Stimulated activated CD4-positive, alpha-beta T cell treated with anti-CD3 and anti-CD28 coated beads, Interleukin-4, amount 100 ng/mL, for 4 hours (primary cell): Measurements from ENCODE around the gene CPSF4L.
"Not testable (repeated sequence)": the region's sequence is repeated elsewhere in the genome, so short reads cannot be mapped to it uniquely, and the experiment has no call there.

Experiments
- DNase-seq, 2 experiments: peaks; one replicate each; pipeline ENCODE4 v3.0.0-alpha.2; 2020

Gene CPSF4L

DNA sequence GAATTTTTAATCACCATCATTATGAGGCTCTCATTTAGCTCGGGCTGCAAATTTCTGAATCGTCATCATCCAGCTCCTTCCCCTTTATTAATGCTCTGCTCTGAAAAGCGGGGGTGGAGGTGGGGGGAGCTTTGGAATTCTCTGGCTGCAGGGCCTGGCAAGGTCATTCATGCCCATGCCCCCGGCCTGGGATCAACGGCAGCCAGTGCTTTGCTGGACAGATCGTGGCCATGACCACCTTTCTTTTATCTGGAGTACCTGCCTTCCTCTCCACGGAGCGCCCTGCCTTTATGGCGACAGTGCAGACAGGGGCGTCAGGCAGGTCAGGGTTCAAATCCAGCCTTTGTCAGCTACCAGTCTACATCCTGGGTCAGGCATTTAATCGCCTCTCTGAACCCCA, 5.1 kb upstream of the CPSF4L start:
- DNase-seq, result no peak

DNA sequence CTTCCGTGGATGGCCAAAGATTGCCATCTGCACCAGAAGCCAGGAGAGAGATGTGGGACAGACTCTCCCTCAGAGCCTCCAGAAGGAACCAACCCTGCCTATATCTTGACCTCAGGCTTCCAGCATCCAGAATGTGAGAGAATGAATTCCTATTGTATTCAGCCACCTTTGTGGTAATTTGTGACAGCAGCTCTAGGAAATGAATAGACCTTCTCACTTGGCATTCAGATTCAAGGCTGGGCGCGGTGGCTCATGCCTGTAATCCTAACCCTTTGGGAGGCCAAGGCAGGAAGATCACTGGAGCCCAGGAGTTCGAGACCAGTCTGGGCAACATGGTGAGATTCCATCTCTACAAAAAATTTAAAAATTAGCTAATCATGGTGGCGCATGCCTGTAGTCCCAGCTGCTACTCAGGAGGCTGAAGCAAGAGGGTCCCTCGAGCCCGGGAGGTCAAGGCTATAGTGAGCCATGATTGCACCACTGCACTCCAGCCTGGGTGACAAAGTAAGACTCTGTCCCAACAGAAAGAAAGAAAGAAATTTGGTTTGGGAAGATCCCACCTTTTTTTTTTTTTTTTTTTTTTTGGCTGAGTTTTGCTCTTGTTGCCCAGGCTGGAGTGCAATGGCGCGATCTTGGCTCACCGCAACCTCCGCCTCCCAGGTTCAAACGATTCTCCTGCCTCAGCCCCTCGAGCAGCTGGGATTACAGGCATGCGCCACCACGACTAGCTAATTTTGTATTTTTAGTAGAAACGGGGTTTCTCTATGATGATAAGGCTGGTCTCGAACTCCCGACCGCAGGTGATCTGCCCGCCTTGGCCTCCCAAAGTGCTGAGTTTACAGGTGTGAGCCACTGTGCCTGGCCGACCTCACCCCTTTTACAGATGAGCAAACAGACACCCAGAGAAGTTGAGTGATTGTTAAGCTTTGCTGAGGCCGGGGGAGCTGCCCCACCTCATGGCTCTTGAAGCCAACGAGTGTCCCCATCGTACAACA, 4.3 kb upstream of the CPSF4L start:
- DNase-seq, result no peak

GRCh38 chr17:73264448-73264847, 2.8 kb upstream of the CPSF4L start:
- DNase-seq, result not testable (repeated sequence)

DNA sequence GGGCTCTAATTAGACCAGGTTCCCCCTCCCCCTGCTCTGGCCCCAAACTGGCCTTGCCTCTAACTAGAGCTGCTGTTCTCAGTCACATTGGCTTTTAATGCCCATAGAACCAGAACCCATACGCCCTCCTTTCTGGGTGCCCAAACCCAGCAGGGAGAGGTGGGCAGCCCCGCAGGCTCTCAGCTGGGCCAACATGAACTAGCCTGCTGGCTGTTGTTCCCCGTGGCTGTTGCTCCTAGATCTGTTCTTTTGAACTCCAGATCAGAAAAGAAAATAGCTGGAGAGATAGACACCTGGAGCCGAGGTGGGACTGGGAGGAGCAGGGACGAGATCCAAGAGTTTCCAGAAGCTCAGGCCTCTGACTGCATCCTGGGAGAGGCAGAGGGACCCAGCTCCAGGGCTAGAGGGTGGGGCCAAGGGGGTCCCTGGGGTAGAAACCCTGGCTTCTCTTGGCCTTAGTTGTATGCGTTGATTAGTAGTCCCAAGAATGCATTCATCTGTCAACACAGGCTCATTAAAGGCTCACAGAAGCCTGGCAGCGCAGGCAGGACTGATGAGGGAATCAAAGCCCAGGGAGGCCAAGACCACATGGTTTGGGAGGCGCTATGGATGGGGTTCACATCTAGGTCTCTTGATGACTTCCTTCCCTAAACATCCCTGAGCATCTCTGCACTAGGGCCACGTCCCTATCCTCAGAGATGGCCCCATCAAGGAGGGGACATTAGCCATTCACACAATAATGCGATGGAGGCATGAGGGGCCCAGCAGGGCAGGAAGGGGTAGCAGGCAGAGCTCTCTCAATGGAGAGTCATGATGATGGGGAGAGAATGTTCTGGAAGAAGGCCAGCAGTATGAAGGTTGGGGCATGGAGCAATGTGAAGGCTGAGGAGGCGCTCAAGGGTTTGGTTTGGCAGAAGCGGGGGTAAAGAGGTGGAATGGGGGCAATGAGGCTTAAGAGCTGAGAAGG, 1.3 kb upstream of the CPSF4L start:
- no peak for DNase-seq

DNA sequence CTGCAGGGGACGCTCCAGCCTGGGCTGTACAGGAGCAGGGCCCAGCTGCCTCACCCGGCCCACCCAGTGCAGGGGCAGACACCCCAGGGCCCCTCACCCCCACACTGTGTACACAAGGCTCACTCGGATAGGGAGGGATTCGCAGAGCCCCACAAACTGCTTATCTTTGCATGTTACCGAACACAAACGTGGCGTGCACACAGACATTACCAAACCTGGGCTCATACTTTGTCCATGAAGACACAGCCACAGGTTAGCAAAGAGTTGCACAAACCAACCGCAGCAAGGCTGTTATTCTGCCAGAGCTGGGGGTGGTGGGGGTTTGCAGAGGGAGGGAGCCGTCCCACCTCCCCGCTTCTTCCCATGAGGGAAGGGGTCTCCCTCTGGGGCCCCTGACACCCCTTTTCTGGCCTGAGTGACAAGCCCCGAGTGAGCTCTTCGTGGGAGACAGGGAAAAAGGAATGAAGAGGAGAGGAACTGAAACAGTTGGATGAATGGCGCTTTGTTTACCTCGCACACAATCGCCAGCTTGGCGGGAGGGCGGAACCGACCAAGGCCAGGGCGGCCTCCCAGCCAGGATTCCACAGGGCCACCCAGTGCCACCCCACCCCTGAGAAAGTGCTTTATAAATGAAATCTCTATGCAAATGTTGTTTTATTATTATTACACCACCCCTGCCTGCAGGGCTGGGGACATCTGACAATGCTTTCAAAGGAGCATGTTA, 434 bp upstream of the CPSF4L start:
- no peak for DNase-seq

DNA sequence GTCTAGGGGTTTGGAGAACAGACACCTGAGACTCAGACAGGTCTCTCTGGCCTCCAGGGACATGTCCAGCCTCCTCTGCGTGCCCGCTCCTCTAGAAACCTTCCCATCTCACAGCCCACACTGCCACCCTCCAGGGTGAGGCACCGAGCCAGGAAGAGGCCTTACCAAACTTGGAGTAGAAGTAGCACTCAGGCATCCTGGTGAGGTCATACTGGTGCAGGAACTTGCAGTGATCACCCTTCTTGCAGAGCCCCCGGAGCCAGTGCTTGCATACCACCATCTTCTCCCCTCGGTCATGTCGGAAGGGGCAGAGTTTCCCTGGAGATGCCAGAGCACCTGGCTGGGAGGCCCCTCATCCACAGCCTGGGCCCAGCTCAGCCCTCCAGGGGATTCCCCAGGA, 4.2 kb downstream of the CPSF4L start:
- DNase-seq, result no peak

DNA sequence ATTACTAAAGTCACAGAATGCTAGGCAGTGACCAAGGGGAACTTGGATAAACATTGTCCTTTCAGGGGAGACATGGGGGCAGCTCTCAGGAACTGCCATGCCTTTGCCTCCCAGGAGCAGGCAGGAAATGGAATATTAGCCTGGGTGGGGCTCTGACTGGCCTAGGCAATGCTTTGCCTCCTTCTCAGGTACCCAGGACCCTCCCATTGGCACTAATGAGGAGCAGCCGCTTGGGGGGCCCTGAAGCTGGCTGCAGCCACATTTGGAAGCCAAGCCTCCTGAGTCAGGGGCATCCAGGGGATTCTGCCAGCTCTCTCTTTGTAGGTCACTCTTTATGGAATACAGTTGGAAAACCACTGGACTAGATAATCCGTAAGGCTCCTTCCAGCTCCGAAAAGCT, 5.5 kb downstream of the CPSF4L start:
- DNase-seq, result no peak

DNA sequence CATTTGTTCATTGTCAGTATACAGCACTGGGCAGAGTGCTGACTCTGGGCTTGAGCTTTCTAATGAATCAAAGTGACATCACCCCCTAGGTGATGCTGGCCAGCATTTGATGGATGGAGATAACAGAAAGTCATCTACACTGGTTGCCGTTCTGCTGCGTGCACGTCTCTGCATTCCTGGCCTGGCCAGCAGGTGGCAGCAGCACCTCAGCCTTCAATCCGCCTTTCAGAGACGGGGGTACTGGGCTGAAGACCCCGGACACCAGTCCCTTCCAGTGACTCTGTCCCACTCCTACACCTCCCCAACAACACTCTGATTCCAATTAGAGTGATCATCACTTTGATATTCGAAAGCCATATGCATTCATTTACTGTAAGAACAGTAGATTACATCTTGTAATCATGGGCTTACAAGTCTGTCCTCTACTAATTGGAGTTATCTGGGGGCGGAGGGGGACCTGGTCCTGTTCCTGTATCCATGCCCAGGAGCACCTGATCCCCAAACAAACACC, 6.0 kb downstream of the CPSF4L start:
- peak; percentile 32 to 53 for DNase-seq

DNA sequence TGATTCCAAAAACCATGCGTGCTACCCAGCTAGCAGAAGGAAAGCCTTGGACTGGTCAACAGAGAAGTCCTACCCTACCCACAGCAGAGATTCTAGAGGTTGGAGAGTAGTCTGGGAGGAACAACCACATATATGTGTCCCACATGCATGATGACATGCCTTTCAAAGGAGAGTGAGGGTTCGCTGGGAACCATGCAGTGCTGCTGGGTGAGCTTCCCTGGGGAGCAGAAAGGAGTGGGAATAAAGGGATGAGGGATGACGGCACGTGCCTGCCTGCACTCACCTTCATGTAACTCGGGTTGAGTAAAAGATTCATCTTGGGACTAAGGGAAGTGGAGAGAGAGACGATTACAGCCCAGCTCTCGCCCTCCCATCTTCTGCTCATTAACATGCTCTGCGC, 9.8 kb downstream of the CPSF4L start:
- no peak for DNase-seq

- no peak for DNase-seq
Observed at GRCh38 chr17:73250851-73251640, 10.6 kb downstream of the CPSF4L start.

DNA sequence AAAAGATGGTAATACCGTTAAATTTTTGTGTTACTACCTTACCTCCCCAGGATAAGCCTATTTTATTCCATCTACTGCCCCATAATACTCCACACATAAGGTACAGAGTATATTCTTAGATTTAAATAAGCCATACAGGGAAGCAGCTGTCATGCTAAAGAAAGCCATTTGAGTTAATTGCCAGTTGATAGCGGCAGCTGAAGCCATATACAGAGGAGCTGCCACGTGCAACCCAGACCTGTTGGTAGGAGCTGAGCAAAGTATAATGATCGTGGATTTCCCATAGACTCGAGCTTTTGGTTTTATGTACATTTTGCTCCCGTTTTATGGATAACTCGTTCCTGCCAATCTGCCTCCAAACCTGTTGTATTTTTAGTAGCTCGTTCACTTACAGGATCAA, 12.0 kb downstream of the CPSF4L start:
- no peak for DNase-seq

DNA sequence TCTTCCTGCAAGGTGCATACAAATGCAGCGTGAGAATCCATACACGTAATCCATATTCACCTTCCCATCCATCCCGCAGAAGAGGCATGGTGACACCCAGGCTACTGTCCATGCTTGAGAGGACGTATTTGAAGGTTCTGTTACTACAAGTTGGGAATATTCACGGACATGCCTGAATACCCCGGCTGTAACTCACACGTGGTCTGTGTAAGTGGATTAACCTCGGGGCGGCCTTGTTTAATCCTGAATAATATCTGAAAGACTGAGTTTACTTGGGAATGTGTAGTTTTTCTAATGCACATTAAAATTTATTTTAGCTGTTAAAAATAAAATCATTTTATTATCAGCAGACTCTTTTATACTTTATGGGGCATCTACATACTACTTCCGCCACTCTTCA, 13.1 kb downstream of the CPSF4L start:
- DNase-seq, result no peak

GRCh38 chr17:73247726-73248125, 14.0 kb downstream of the CPSF4L start:
- DNase-seq, result no peak

- no peak for DNase-seq
Observed at GRCh38 chr17:73240561-73240960, 21.1 kb downstream of the CPSF4L start.

GRCh38 chr17:73237714-73238113, 24.0 kb downstream of the CPSF4L start:
- DNase-seq, result no peak

DNA sequence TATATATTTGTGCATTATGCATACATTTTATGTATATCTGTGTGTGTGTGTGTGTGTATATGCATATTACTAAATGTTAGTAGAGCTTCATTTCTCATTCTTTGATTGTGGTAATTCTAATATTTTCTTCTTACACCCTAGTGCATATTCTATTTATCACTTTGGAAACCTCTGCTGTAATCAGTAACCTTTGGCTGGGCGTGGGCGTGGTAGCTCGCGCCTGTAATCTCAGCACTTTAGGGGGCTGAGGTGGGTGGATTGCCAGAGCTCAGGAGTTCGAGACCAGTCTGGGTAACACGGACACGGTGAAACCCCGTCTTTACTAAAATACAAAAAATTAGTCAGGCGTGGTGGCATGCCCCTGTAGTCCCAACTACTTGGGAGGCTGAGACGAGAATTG, 26.9 kb downstream of the CPSF4L start:
- no peak for DNase-seq

DNA sequence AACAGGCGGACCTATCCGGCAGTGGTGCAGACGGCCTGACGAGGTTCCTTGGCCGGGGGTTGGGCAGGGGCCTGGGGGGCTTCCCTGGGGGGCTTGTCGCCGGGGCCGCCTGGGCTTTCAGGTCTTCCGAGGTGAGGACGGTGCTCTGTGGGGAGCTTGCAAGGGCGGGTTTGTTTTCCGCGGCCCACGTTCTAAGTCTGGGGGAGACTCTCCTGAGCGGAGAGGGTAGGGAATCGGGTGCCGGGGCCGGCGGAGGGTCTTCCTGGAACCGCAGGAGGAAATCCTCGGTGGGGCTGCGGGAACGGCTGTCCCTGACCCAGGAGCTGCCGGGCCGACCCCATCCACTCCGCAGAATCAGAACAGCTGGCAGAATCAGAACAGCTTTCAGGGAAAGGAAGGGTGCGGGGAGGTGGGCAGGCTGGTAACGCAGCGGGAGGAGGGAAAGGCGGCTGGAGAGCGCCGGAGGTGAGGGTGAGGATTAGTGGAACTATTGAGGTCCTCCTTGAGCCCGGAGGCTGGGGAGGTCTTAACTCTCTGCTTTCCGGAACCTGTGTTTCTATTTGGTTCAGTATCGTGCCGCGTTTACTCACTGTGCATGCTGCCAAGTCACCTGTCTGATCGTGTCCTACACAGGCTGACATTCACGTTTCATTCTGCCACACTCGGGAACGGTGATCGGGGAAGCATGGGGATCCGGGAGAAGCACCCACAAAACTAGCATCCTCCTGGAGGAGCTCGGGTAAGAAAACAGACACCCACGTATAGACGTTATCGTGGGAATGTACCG, 28.9 kb downstream of the CPSF4L start:
- DNase-seq, result peak; percentile 18 to 24

GRCh38 chr17:73231841-73232586, 29.7 kb downstream of the CPSF4L start:
- DNase-seq, result peak; percentile 97 to 98

DNA sequence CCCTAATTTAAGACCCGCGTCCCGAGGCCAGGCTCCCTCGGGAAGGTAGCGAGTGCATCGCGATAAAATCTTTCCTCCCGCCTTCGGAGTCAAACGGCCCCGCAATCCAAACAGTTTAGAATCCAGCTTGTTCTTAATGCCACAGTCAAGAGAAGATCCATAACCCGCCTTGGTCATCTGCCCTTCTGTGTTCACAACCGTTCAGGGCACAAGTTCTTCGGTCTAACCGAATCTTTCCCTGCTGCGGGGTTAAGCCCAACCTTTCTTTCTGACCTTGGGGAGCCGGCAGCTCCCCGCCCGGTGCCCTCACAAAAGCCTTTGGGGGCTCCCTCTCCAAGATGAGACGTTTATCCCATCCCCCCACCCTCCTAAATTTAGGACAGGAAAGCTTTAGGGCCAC, 30.3 kb downstream of the CPSF4L start:
- no peak for DNase-seq

GRCh38 chr17:73230088-73230487, 31.6 kb downstream of the CPSF4L start:
- no peak for DNase-seq
